Activated T-cell treated with anti-CD3 and anti-CD28 coated beads, Interleukin-2, amount 50 U/mL, for 72 hours (primary cell): ENCODE data around the gene FLRT1. TPM values are rescaled to one million over a fixed set of nuclear protein-coding genes. Genes with fewer than 3 reads are reported as not detected.
A peak's percentile ranks its signal among the peaks of the same experiment; 100 is the strongest.

Source experiments
- ATAC-seq, 2 donors: fragments of 150-1000 bp; cut with Tn5 transposase; replicated peaks in 1 of 2; 2 replicates each; pipeline ENCODE4 v1.10.0; 2021; ENCODE audit warnings: moderate library complexity in 2 of 2, mild to moderate bottlenecking in 1 of 2
- DNase-seq, 2 donors: peaks; one replicate each; pipeline ENCODE4 v3.0.0; 2021 to 2022; ENCODE audit warnings: mixed read lengths in 1 of 2
- H3K27ac Mint-ChIP-seq: one replicate; pipeline ENCODE4 v1.8.0; 2022; ENCODE audit warnings: mild to moderate bottlenecking, moderate library complexity, mixed read lengths
- H3K27me3 Mint-ChIP-seq: one replicate; pipeline ENCODE4 v1.8.0; 2022; ENCODE audit warnings: low read depth, mixed read lengths
- H3K36me3 Mint-ChIP-seq, 2 donors: one replicate each; pipeline ENCODE4 v1.8.0; 2022; ENCODE audit warnings: mixed read lengths in 2 of 2, mild to moderate bottlenecking in 1 of 2; ENCODE audit not compliant: insufficient read depth in 2 of 2
- H3K4me1 Mint-ChIP-seq: one replicate; pipeline ENCODE4 v1.8.0; 2022; ENCODE audit warnings: low read depth, mixed read lengths
- H3K4me3 Mint-ChIP-seq, 2 donors: one replicate each; pipeline ENCODE4 v1.8.0; 2022; ENCODE audit warnings: mild to moderate bottlenecking in 2 of 2, mixed read lengths in 2 of 2, moderate library complexity in 2 of 2
- H3K9me3 Mint-ChIP-seq, 2 donors: one replicate each; pipeline ENCODE4 v1.8.0; 2022; ENCODE audit warnings: mixed read lengths in 2 of 2
- total RNA-seq, 2 donors: library from RNA; stranded (reverse); gene quantifications; one replicate each; pipeline ENCODE4 v1.2.3, GENCODE V29; 2022

The FLRT1 gene
- total RNA-seq, 2 donors from 2014 or later: 0.19 to 1.4 TPM

DNA sequence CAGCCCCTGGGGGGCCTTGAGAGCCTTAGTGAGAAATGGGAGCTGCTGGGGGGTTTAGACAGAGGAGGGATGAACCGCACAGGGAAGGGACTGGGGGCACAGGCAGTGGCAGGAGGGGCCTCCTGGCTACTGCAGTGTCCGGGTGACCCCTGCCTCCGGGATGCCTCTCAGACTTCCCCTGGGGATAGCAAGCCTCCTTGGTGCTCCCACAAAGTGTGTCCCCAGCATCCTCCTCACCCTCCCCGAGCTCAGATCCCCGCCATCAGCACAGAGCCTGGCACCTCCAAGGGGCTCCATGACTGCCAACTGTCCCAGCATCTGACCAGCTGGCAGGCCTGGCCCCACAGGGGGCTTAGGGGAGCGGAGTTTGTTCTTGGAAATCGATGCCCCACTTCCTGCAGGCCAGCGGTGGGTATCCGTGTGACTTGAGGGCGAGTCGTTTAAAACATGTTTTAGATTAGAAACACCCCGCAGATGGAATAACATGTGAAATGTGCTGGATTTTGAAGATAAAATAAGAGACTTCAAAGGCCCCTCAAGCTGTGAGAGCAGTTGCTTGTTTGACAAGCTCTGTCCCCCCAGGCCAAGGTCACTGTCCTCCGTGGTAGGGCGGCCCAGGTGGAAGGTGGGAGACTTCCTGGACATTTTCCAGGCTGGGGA is 13.5 kb upstream of the FLRT1 start:
- ATAC-seq (no peak), DNase-seq (no peak)
- Mint-ChIP-seq H3K36me3 (no peaks in the 10 kb centered on the region), H3K27ac (no peak overlapping the region), H3K4me3 (no peak overlapping the region), H3K27me3 (peaks cover 5% of the 10 kb centered on the region), H3K9me3 (no peaks in the 10 kb centered on the region), H3K4me1 (no peaks in the 10 kb centered on the region)

- H3K27me3 Mint-ChIP-seq: peaks cover 5% of the 10 kb centered on the region
- no peaks in the 10 kb centered on the region for H3K36me3 Mint-ChIP-seq
- no peaks in the 10 kb centered on the region for H3K9me3 Mint-ChIP-seq
- no peak for DNase-seq
- no peak for ATAC-seq
- no peak overlapping the region for H3K27ac Mint-ChIP-seq
- H3K4me3 Mint-ChIP-seq: no peak overlapping the region
- no peaks in the 10 kb centered on the region for H3K4me1 Mint-ChIP-seq
Observed at GRCh38 chr11:64023712-64024710, 11.7 kb upstream of the FLRT1 start.

DNA sequence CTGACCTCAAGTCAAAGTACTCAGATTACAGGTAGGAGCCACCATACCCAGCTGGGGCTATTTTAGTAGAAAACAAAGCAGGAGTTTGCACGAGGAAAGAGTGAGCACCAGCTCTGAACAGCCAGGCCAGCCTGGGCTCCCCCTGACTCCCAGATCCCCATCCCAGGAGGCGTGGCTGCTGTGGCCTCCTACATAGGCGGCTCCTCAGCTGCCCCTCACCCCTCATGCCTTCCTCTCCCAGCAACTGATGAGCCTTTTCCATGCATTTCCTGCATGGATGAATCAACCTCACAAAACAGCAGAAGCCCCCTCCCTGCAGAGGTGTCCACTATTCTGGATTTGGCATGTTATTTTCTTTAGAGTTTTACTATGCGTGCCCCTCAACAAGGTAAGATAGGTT is 10.5 kb upstream of the FLRT1 start:
- Mint-ChIP-seq H3K9me3 (no peaks in the 10 kb centered on the region), H3K27ac (no peak overlapping the region), H3K27me3 (peaks cover 9% of the 10 kb centered on the region), H3K36me3 (no peaks in the 10 kb centered on the region), H3K4me3 (no peak overlapping the region), H3K4me1 (no peaks in the 10 kb centered on the region)
- ATAC-seq (no peak), DNase-seq (no peak)

DNA sequence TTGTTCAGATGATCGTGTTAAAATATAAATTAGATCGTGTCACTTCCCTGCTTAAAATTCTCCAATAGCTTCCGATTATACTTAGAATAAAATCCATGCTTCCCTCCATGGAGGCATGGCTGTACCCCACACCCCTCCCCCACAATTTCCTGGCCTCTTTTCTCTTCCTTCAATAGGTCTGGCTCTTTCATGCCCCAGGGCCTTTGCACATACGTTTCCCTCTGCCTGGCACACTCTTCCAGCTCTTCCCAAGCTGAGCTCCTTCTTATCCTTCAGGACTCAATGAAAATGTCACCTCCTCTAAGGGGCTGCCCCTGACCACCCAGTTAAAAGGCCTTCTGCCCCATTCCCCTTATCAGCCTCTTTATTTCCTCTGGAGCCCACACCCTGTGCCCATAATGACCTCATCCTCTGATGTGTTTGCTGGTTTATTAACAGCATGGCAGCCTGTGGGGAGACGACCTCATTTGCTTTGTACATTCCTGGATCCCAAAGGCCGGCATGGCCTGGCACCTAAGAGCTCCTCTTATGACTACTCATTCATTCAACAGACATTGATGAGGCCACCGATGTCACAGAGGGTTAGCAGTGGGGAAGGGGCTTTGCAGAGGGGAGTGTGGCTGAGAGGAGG is 9.0 kb upstream of the FLRT1 start:
- DNase-seq (no peak), ATAC-seq (no peak)
- Mint-ChIP-seq H3K27me3 (peaks cover 14% of the 10 kb centered on the region), H3K36me3 (no peaks in the 10 kb centered on the region), H3K4me3 (no peak overlapping the region), H3K9me3 (no peaks in the 10 kb centered on the region), H3K4me1 (no peaks in the 10 kb centered on the region), H3K27ac (no peak overlapping the region)

DNA sequence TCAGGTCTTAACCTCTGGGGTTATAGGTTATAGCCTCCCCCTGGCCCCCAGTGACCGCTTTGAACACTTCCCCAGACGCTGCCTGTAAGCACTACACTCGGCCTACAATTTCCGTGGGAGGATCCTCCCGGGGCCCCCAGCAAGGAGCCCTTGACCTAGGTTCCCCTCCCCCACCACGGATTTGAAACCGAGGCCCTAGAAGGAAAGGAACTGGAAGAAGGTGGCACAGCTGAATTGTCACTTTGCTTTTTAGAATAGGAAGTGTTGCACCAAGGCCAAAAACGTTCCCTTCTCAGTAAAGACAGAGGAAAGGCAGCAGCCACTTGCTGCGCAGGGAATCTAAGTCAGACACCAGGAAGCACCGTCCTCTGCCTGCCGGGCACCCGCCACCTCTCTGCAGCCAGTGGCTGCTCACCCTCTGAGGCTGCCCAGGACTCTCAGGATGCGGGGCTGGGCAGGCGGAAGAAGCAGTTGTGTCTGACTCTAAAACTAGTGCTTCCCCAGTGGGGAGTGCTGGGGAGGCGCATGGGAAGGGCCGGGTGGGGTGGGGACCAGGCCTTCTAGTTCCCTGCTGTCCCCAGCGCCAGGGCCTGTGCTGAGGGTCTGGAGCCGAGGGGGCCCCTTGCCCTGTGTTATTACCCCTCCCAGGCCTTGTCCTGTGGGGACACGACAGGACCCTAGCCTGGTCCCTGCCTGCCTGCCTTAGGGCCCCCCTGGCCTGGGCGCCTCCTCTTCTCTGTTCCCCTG is 7.9 kb upstream of the FLRT1 start:
- Mint-ChIP-seq H3K27ac (no peak overlapping the region), H3K27me3 (peaks cover 14% of the 10 kb centered on the region), H3K4me1 (no peaks in the 10 kb centered on the region), H3K4me3 (no peak overlapping the region), H3K36me3 (no peaks in the 10 kb centered on the region), H3K9me3 (no peaks in the 10 kb centered on the region)
- DNase-seq: no peak
- no peak for ATAC-seq

DNA sequence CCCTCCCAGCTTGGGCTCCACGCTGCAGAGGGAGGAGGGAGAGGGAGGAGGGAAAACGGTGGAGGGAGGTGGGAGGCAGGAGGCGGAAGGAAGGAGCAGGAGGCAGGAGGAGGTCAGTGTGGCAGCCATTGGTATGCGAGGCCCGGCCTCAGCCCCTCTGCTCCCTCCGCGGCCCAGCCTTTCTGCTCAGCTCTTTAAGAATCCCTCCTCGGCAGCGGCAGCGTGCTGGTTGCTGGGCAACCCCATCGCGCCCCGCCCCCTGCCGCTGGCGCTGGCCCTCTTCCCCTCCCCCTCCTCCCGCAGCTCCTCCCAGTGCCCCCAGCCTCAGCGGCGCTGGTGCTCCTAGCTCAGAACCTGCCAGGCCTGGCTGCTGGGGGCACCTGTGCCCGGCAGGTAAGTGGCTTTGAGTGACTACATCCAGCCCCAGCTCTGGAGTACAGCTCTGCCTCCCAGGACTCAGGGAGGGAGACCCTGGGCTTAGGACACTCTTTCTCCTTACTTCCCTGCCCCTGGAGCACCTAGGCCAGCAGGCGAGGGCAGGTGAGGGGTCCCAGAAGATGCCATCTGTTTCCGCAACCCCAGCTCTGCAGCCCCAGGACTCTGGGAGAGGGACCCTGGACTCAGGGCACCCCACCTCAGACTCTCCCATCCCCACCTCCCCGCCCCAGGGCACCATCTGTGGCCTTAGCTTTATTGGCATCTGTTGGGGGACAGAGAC is 7.2 kb upstream of the FLRT1 start:
- DNase-seq (no peak), ATAC-seq (no peak)
- Mint-ChIP-seq H3K27ac (no peak overlapping the region), H3K4me1 (no peaks in the 10 kb centered on the region), H3K27me3 (peaks cover 14% of the 10 kb centered on the region), H3K4me3 (no peak overlapping the region), H3K36me3 (no peaks in the 10 kb centered on the region), H3K9me3 (no peaks in the 10 kb centered on the region)

DNA sequence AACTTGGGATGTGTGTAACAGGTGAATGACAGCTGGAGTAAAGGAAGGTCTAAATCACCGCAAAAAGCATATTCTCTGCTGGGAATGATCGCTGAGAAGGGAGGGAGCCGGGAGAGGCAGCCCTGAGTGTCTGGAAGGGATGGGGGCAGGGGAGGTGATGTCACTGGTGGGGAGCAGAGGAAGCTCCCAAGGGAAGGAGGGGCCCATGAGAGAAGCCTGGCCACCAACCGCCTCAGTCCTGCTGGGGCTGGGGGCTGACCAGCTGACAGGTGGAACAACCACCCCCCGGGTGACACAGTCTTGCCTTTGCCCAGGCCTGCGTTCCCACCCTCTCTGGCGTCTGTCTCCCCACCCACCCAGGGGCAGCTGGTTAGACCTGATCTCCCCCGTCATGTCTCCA is 6.0 kb upstream of the FLRT1 start:
- Mint-ChIP-seq H3K27me3 (peaks cover 25% of the 10 kb centered on the region), H3K4me1 (no peaks in the 10 kb centered on the region), H3K9me3 (no peaks in the 10 kb centered on the region), H3K36me3 (no peaks in the 10 kb centered on the region), H3K4me3 (no peak overlapping the region), H3K27ac (no peak overlapping the region)
- ATAC-seq (no peak), DNase-seq (no peak)

DNA sequence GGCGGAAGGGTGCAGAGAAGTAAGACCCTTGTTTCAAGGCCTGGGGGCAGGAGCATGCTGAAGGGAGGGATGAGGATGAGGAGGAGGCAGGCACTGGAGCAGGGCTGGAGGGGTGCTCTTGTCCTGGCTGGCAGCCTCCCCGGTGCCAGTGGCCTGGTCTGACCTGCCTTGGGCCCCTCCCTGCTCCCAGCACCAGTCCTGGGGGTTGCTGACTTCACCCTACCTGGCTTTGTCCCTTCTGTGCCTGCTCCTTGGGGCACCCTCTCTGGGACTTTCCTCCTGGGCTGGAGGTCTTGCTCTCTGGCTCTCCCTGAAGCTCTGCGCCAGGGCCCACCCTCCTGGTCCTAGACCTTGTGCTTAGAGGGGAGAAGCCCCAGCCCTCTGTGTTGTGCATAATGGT is 4.7 kb upstream of the FLRT1 start:
- no peak overlapping the region for H3K27ac Mint-ChIP-seq
- no peaks in the 10 kb centered on the region for H3K9me3 Mint-ChIP-seq
- H3K36me3 Mint-ChIP-seq: no peaks in the 10 kb centered on the region
- DNase-seq: no peak
- H3K4me3 Mint-ChIP-seq: no peak overlapping the region
- H3K27me3 Mint-ChIP-seq: peaks cover 31% of the 10 kb centered on the region
- H3K4me1 Mint-ChIP-seq: peaks cover 5% of the 10 kb centered on the region
- ATAC-seq: no peak

- DNase-seq: no peak
Observed at GRCh38 chr11:64032050-64032449, 3.7 kb upstream of the FLRT1 start.

DNA sequence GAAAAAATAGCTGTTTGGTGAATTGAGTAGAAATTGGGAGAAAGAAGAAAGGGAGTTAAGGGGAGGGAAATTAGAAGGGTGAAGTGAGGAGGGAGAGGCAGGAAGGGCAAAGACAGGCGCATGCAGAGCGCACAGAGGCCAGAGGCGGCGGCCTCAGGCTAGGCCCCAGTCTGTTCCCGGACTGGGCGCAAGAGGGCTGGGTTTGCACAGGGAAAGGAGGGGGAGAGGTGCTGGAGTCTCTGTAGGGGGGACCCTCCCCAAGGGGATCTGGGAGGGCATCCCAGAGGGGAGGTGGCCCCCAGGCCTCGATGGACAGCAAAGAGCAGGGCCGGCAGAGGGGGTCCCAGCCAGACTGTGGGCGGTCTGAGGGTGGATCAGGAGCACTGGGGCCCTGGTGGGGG is 1.3 kb upstream of the FLRT1 start:
- DNase-seq (no peak), ATAC-seq (no peak)
- Mint-ChIP-seq H3K36me3 (no peaks in the 10 kb centered on the region), H3K27me3 (peaks cover 26% of the 10 kb centered on the region), H3K4me3 (no peak overlapping the region), H3K4me1 (peaks cover 5% of the 10 kb centered on the region), H3K9me3 (no peaks in the 10 kb centered on the region), H3K27ac (no peak overlapping the region)

More at GRCh38 chr11:64032050-64032449, 3.7 kb upstream of the FLRT1 start:
- Mint-ChIP-seq H3K9me3 (no peaks in the 10 kb centered on the region), H3K4me3 (no peak overlapping the region), H3K27ac (no peak overlapping the region), H3K4me1 (peaks cover 5% of the 10 kb centered on the region), H3K27me3 (peaks cover 28% of the 10 kb centered on the region), H3K36me3 (no peaks in the 10 kb centered on the region)
- ATAC-seq: no peak

- no peak for DNase-seq
- peaks cover 29% of the 10 kb centered on the region for H3K27me3 Mint-ChIP-seq
- H3K36me3 Mint-ChIP-seq: no peaks in the 10 kb centered on the region
- H3K27ac Mint-ChIP-seq: no peak overlapping the region
- no peak for ATAC-seq
- H3K4me3 Mint-ChIP-seq: peak overlapping the region; percentile 29 to 80
- no peaks in the 10 kb centered on the region for H3K9me3 Mint-ChIP-seq
- H3K4me1 Mint-ChIP-seq: peaks cover 5% of the 10 kb centered on the region
Observed at GRCh38 chr11:64035081-64035524, 628 bp upstream of the FLRT1 start.
